Upper lobe of right lung (tissue), 1 donor: ENCODE data around the gene MYBPC3. TPM values are rescaled to one million over a fixed set of nuclear protein-coding genes. Genes with fewer than 3 reads are reported as not detected.

Experiments used
- ATAC-seq: fragments of 200-7000 bp; cut with Tn5 transposase; one replicate; pipeline ENCODE4 v1.9.1; 2020; ENCODE audit warnings: mild to moderate bottlenecking, moderate library complexity
- DNase-seq: peaks from one replicate; pipeline ENCODE4 v3.0.0-alpha.2; 2020
- H3K27ac ChIP-seq: fragments of 200-600 bp; one replicate; pipeline ENCODE4 v1.8.0; 2022
- H3K27me3 ChIP-seq: fragments of 200-600 bp; one replicate; pipeline ENCODE4 v1.8.0; 2022; ENCODE audit warnings: mild to moderate bottlenecking
- H3K36me3 ChIP-seq: fragments of 200-600 bp; one replicate; pipeline ENCODE4 v1.8.0; 2022
- H3K4me1 ChIP-seq: fragments of 200-600 bp; one replicate; pipeline ENCODE4 v1.8.0; 2022
- H3K4me3 ChIP-seq: fragments of 200-600 bp; one replicate; pipeline ENCODE4 v1.8.0; 2022; ENCODE audit warnings: mild to moderate bottlenecking
- H3K9me3 ChIP-seq: fragments of 200-600 bp; one replicate; pipeline ENCODE4 v1.8.0; 2022
- CTCF ChIP-seq: fragments of 200-600 bp; IDR thresholded peaks from one replicate; pipeline ENCODE4 v1.8.0; 2022; ENCODE audit warnings: antibody characterized with exemption
- intact Hi-C: fragments of 100-400 bp; cut with DNase I; formaldehyde crosslinking; loops from one replicate; pipeline ENCODE4 v1.11.0; 2022
- total RNA-seq: library from RNA; stranded (reverse); fragmentation: NEBNext Ultra II Directional; extraction: Animal tissue kit (Norgen Biotek cat#: 25700); gene quantifications from one replicate; pipeline ENCODE4 v1.2.1, GENCODE V29; 2021
- donor health status: DM: no; HTN: yes; CAD: no; lungs with severe emphysema.

Gene MYBPC3
- total RNA-seq, 1 donor from 2014 or later: 0.96 TPM

- intact Hi-C loops: no loop called here
- H3K36me3 ChIP-seq: no peaks in the 10 kb centered on the region
- peaks cover 30% of the 10 kb centered on the region for H3K4me1 ChIP-seq
- no peaks in the 10 kb centered on the region for H3K9me3 ChIP-seq
- DNase-seq: no peak
- TF ChIP-seq CTCF: no peak
- ATAC-seq: no peak
- peak overlapping the region; percentile 95 for H3K27ac ChIP-seq
- H3K4me3 ChIP-seq: no peak overlapping the region
- H3K27me3 ChIP-seq: no peaks in the 10 kb centered on the region
These were observed 43.5 kb upstream of the MYBPC3 start for GRCh38 chr11:47396049-47396320.

DNA sequence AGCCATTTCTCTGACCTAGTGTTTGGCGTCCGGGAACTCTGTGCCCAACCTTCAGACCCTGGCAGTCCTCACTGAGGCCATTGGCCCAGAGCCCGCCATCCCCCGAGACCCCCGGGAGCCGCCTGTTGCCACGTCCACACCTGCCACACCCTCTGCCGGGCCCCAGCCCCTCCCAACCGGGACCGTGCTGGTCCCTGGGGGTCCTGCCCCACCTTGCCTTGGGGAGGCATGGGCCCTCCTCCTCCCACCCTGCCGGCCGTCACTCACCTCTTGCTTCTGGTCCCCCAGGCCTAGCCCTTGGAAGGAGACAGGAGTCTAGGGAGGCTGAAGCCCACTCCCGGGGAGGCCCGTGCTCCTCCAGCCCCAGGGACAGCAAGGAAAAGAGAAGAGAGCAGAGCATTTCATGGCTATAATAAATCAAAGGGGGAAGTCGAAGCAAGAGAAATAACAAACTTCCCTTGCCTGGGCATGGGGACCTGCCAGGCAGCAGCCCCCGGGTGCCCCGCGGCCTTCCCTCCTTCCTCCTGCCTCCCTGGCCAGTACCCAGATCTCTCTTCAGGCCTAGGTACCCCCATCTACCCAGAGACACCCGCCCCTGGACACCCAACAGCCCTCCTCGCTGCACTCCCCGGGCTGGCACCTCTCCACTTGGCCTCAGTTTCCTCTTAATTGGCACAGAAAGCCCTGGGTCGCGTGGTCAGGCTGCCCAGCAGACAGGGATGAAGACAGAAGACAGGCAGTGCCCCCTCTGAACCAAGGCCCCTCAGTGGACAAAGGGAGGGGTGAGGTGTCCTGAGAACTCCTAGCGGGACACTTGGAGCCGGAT, 42.9 kb upstream of the MYBPC3 start:
- no peak for ATAC-seq
- TF ChIP-seq CTCF: no peak
- peak overlapping the region; percentile 95 for H3K27ac ChIP-seq
- H3K4me1 ChIP-seq: peaks cover 30% of the 10 kb centered on the region
- no peak for DNase-seq
- H3K36me3 ChIP-seq: no peaks in the 10 kb centered on the region
- H3K9me3 ChIP-seq: no peaks in the 10 kb centered on the region
- H3K27me3 ChIP-seq: no peaks in the 10 kb centered on the region
- H3K4me3 ChIP-seq: peak overlapping the region; percentile 25
- intact Hi-C loops: no loop called here

DNA sequence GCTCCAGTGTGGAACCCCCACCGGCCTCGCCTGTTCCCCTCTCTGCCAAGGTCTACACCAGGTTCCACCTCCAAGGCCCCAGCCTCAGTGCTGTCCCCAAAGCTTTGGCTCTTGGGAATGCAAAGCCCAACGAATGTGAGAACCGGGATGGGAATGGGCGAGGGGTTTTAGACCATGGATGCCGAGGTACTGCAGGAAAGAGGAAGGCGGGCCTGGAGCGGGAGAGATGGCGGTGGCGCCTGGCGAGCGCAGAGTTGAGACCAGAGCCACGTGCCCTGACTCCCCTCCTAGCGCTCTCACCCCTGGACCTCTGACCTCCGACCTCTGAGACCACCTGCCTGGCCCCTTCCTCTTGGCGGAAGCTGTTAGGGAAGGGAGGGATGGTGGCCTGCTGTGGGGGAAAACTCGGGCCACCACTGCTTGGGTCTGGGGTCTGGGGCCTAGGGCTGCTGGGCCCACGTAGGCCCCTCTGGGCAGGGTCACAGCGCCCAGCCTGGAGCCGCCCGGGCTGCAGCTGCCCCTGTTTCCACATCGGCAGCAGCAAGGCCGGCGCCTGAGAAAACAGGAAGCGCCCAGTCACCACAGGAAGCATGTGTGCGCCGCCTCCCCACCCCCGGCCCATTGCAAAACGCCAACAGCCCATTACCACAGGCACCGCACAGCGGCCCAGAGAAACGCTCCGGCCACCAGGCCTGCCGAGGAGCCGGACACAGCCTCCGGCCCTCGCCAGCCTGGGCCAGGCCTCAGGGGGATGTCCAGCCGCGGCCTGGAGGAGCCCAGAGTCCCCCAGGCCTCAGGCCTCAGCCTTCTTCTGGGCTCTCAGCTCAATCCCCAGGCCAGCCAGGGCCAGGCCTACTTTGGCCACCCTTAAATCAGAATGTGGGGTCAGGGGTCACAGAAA, 42.1 kb upstream of the MYBPC3 start:
- H3K27me3 ChIP-seq: no peaks in the 10 kb centered on the region
- peak overlapping the region; percentile 25 for H3K4me3 ChIP-seq
- intact Hi-C loops: no loop called here
- peaks cover 26% of the 10 kb centered on the region for H3K4me1 ChIP-seq
- peak overlapping the region; percentile 95 for H3K27ac ChIP-seq
- no peaks in the 10 kb centered on the region for H3K9me3 ChIP-seq
- no peak for TF ChIP-seq CTCF
- ATAC-seq: peak; percentile 70
- H3K36me3 ChIP-seq: no peaks in the 10 kb centered on the region
- peak; percentile 85 for DNase-seq

DNA sequence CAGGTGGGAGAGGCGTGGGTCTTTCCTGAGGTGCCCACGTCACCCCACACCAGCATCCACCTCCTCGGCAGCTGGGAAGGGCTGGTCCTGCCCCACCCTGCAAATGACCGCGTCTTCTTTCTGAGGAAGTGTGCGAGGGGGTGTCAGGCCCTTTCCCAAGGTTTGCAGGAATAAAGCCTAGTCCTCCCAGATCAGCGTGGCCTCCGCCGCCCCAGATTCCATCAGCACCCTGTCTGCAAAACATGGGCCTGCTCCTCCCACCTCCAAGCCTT, 41.5 kb upstream of the MYBPC3 start:
- no peak for TF ChIP-seq CTCF
- intact Hi-C loops: no loop called here
- H3K4me1 ChIP-seq: peaks cover 23% of the 10 kb centered on the region
- no peaks in the 10 kb centered on the region for H3K9me3 ChIP-seq
- peak overlapping the region; percentile 95 for H3K27ac ChIP-seq
- peak overlapping the region; percentile 25 for H3K4me3 ChIP-seq
- ATAC-seq (peak; percentile 48), DNase-seq (peak; percentile 79)
- H3K36me3 ChIP-seq: no peaks in the 10 kb centered on the region
- no peaks in the 10 kb centered on the region for H3K27me3 ChIP-seq

DNA sequence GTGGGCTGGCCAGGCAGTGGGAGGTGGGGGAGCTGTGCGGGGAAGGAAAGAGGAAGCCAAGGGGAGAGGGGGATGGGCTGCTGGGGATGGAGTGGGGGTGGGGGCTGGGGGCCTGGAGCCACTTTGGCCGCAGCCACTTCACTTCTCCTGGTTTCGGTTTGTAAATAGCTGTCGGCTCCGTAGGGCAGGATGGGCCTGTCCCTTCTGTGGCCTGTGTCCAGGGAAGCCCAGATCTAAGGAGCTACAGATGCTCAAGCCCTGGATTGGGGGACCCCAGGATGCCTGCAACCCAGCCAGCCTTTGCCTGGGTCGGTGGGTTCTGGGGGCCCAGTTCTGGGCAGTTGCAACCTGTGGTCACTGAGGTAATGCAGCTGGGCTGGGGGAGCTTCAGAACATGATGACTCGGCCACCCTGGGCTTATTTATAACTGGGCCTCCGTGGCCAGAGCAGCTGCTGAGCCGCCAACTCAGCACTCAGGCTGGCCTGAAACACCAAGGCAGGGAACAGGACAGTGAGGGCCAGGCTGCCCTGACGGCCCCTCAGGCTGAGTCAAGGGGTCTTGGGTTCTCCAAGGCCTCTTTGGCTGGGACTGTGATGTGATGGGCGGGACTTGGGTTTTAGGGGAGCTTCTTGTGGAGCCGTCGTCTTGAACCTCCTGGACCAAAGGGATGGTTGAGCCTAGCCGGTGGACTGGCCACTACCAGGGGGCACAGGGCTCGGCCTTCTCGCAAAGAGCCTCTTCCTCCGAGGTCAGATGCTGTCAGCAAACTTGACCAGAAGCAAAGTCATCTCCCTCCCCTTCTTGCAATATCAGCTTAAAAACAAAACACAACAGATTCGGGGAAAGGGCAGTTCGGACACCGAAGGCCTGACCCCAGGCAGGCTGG, 40.9 kb upstream of the MYBPC3 start:
- ATAC-seq: peak; percentile 8
- no peaks in the 10 kb centered on the region for H3K36me3 ChIP-seq
- H3K4me3 ChIP-seq: peak overlapping the region; percentile 25
- DNase-seq: peak; percentile 76
- no peaks in the 10 kb centered on the region for H3K27me3 ChIP-seq
- H3K9me3 ChIP-seq: no peaks in the 10 kb centered on the region
- H3K27ac ChIP-seq: peak overlapping the region; percentile 95
- TF ChIP-seq CTCF: no peak
- intact Hi-C loops: no loop called here
- peaks cover 27% of the 10 kb centered on the region for H3K4me1 ChIP-seq
